Epithelial cell of esophagus (primary cell): ENCODE data around the gene LCN1.

Experiments
- DNase-seq: peaks from one replicate; pipeline ENCODE4 v3.0.0; 2010; ENCODE audit warnings: low read depth
- H3K4me3 ChIP-seq: 2 replicates; pipeline ENCODE4 v1.5.1; 2011; ENCODE audit warnings: mild to moderate bottlenecking, low read length, control low read depth
- CTCF ChIP-seq: IDR thresholded peaks from 2 replicates; pipeline ENCODE4 v1.5.1; 2011; ENCODE audit warnings: low read depth, mild to moderate bottlenecking, low read length, control low read depth, inconsistent platforms; ENCODE audit not compliant: insufficient read depth; ENCODE audit errors: missing control alignments

Gene LCN1

GRCh38 chr9:135551031-135551430, 29.8 kb downstream of the LCN1 start:
- TF ChIP-seq CTCF, result no peak
- DNase-seq, result no peak
- no peak overlapping the region for H3K4me3 ChIP-seq

GRCh38 chr9:135551456-135551855, 30.2 kb downstream of the LCN1 start:
- DNase-seq, result no peak
- no peak for TF ChIP-seq CTCF
- no peak overlapping the region for H3K4me3 ChIP-seq

GRCh38 chr9:135552021-135552697, 30.9 kb downstream of the LCN1 start:
- H3K4me3 ChIP-seq, result no peak overlapping the region
- DNase-seq, result no peak
- no peak for TF ChIP-seq CTCF

GRCh38 chr9:135552698-135553171, 31.5 kb downstream of the LCN1 start:
- H3K4me3 ChIP-seq, result no peak overlapping the region
- no peak for TF ChIP-seq CTCF
- no peak for DNase-seq

- no peak overlapping the region for H3K4me3 ChIP-seq
- no peak for TF ChIP-seq CTCF
- no peak for DNase-seq
Measured at GRCh38 chr9:135554718-135555117, 33.5 kb downstream of the LCN1 start.

GRCh38 chr9:135555203-135555602, 34.0 kb downstream of the LCN1 start:
- no peak for DNase-seq
- TF ChIP-seq CTCF, result no peak

GRCh38 chr9:135555910-135556309, 34.7 kb downstream of the LCN1 start:
- no peak overlapping the region for H3K4me3 ChIP-seq
- no peak for TF ChIP-seq CTCF
- DNase-seq, result no peak

More at GRCh38 chr9:135555203-135555602, 34.0 kb downstream of the LCN1 start:
- no peak overlapping the region for H3K4me3 ChIP-seq
